PFSK-1 (cell line): ENCODE measurements around the gene SLC32A1. TPM values are rescaled to one million over a fixed set of nuclear protein-coding genes. Genes with fewer than 3 reads are reported as not detected.

ENCODE experiments used
- FOXP2 ChIP-seq: optimal IDR thresholded peaks from 2 replicates; pipeline ENCODE3; 2011; ENCODE audit warnings: borderline replicate concordance, control low read depth, inconsistent platforms; ENCODE audit not compliant: insufficient read depth; ENCODE audit errors: extremely low read length, extremely low read depth
- POLR2AphosphoS5 ChIP-seq: IDR thresholded peaks from 2 replicates; pipeline ENCODE4 v1.6.1; 2012; ENCODE audit warnings: low read depth, mild to moderate bottlenecking, control low read depth, low read length, moderate library complexity
- SIN3A ChIP-seq: IDR thresholded peaks from 2 replicates; pipeline ENCODE4 v1.6.1; 2012; ENCODE audit warnings: mild to moderate bottlenecking, low read length, moderate library complexity, borderline replicate concordance; ENCODE audit not compliant: insufficient read depth
- TAF1 ChIP-seq: IDR thresholded peaks from 2 replicates; pipeline ENCODE4 v1.6.1; 2012; ENCODE audit warnings: low read length, control low read depth, borderline replicate concordance; ENCODE audit not compliant: insufficient read depth
- polyA plus RNA-seq: library from polyadenylated mRNA; unstranded; fragments of >200 nt; gene quantifications from one replicate; pipeline ENCODE4 v1.2.1, GENCODE V29; 2012; ENCODE audit warnings: low read depth, missing spikeins; ENCODE audit not compliant: insufficient read length
- TF ChIP-seq, protein P1 (sequence below), 2 experiments: IDR thresholded peaks; 2 replicates each; pipeline versions ENCODE4 v1.6.1 to v1.8.0; 2011 to 2012; ENCODE audit warnings: low read depth in 2 of 2, low read length in 2 of 2, control low read depth in 1 of 2, inconsistent platforms in 1 of 2, mild to moderate bottlenecking in 1 of 2, moderate library complexity in 1 of 2; ENCODE audit not compliant: insufficient read depth in 1 of 2

SLC32A1 gene, protein sequence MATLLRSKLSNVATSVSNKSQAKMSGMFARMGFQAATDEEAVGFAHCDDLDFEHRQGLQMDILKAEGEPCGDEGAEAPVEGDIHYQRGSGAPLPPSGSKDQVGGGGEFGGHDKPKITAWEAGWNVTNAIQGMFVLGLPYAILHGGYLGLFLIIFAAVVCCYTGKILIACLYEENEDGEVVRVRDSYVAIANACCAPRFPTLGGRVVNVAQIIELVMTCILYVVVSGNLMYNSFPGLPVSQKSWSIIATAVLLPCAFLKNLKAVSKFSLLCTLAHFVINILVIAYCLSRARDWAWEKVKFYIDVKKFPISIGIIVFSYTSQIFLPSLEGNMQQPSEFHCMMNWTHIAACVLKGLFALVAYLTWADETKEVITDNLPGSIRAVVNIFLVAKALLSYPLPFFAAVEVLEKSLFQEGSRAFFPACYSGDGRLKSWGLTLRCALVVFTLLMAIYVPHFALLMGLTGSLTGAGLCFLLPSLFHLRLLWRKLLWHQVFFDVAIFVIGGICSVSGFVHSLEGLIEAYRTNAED
- not detected for polyA plus RNA-seq

DNA sequence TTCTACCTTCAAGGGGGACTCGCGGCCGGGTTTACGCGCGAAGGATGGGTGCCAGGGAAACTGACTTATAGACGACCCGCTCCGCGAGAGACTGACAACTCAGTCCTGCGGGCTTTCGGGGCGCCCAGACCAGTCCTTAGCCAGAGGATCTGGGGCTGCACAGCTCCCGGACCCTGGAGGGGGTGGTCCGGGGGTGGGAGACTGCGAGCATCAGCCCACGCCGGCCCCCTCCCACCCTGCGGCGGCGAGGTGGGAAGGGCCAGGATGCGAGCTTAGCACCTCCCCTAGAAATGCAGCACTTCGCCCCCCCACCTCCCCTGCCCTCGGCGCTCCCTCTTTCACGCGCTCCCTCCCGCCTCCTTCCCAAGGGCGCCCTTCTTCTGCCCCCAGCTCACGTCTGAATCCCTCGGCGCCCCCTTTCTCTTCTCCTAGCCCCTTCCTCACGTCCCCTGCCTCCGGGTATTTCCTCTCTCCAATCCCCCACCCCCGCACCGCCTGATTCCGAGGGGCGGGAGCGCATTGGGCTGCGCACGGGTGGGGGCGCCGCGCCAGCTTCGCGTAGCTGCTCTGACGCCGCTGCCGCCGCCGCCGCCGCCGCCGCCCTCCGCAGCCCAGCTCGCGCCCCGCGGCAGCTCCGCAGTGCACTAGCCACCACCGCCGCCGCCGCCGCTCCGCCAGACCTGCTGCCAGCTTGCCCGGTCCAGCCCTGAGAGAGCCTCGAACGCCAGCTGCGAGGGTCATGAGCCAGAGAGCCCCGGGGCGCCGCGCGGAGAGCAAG lies at the start of gene SLC32A1:
Gene SLC32A1 (plus strand): TSS at position 639 of the 778 bp plus-strand sequence. CDS start 239 bp downstream, outside the sequence.
- TF ChIP-seq TAF1, result no peak
- no peak for TF ChIP-seq SIN3A
- TF ChIP-seq, protein P1, sequence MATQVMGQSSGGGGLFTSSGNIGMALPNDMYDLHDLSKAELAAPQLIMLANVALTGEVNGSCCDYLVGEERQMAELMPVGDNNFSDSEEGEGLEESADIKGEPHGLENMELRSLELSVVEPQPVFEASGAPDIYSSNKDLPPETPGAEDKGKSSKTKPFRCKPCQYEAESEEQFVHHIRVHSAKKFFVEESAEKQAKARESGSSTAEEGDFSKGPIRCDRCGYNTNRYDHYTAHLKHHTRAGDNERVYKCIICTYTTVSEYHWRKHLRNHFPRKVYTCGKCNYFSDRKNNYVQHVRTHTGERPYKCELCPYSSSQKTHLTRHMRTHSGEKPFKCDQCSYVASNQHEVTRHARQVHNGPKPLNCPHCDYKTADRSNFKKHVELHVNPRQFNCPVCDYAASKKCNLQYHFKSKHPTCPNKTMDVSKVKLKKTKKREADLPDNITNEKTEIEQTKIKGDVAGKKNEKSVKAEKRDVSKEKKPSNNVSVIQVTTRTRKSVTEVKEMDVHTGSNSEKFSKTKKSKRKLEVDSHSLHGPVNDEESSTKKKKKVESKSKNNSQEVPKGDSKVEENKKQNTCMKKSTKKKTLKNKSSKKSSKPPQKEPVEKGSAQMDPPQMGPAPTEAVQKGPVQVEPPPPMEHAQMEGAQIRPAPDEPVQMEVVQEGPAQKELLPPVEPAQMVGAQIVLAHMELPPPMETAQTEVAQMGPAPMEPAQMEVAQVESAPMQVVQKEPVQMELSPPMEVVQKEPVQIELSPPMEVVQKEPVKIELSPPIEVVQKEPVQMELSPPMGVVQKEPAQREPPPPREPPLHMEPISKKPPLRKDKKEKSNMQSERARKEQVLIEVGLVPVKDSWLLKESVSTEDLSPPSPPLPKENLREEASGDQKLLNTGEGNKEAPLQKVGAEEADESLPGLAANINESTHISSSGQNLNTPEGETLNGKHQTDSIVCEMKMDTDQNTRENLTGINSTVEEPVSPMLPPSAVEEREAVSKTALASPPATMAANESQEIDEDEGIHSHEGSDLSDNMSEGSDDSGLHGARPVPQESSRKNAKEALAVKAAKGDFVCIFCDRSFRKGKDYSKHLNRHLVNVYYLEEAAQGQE (IDR thresholded peaks at IDR 0.05; ENCODE audit: insufficient read depth in 1 of 2, low read depth in 2 of 2, low read length in 2 of 2), result no peak
- no peak for TF ChIP-seq POLR2AphosphoS5
- TF ChIP-seq FOXP2, result no peak

DNA sequence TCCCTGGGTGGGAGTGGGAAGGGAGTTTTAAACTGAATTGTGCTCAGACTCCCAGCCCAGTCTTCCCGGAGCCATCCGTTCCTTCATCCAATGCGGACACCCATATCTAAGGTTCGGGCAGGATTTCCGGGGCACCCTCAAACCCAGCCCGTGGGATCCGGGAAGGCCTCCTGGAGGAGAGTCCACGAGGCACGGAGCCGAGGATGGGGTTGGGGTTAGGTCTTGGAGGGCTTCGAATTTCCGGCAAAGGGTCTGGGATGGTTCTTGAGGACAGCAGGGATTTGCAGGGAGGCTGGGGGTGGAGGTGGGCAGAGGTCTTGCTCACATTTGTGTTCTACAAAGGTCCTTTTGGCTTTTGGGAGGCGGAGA lies 49.5 kb upstream of the SLC32A1 start:
- TF ChIP-seq SIN3A (no peak), TAF1 (no peak), FOXP2 (no peak), POLR2AphosphoS5 (no peak)
- TF ChIP-seq, protein P1 (IDR thresholded peaks at IDR 0.05; ENCODE audit: insufficient read depth in 1 of 2, low read depth in 2 of 2, low read length in 2 of 2), result no peak

DNA sequence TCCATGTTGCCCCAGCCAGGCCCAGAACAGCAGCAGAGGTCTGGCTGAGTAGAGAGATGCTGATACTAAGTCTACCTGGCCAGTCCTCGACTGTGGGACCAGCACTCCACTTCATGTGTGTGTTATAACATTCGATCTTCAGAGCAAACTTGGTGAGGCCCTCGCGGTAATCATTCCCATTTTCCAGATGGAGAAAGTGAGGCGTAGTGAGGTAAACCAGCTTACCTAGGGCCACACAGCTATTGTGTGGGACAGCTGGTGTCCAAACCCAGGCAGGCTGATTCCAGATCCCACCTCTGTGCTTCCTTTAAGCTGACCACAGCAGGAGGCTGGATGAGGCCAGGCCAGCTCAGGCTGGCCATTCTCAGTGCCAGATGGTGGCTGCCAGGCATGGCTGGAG lies 47.7 kb upstream of the SLC32A1 start:
- TF ChIP-seq SIN3A, result no peak
- TF ChIP-seq, protein P1 (IDR thresholded peaks at IDR 0.05; ENCODE audit: insufficient read depth in 1 of 2, low read depth in 2 of 2, low read length in 2 of 2), result no peak

DNA sequence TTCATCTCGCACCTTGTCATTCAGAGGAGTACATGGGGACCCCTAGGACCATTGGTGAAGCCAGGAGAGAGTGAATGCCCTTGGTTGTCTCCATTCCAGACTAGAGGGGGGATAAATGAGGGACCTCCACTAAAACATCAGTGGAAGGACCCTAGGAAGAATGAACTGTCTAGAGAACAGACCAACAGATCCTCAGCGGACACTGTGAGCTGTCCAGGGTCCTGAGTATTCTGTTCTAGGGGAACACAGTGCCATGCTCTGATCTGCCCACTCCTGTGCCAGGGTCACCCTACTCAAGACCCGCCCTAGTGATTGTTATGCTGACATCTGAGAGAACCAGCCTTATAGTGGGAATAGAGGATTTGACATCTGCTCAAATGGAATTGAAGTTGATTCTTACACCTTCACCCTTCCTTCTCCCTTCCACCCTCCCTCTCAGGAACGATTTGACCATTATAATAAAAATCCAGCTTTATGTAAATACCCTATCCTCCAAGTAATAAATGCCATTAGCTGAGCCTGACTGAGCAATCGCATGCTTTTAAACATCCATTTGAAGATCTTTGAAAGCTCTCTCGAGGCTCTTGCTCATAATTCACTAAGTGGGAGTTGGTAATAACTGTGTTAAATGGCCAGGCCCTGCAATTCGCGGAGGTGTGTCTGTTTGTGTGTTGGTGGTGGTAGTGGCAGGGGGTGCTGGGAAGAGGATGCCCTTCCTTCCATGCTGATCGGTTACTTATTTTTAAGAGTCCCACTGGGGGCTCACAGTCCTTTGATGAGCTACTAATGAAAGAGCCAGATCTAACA lies 43.6 kb upstream of the SLC32A1 start:
- TF ChIP-seq, protein P1 (IDR thresholded peaks at IDR 0.05; ENCODE audit: insufficient read depth in 1 of 2, low read depth in 2 of 2, low read length in 2 of 2), result peak; percentile 93 to 98
- no peak for TF ChIP-seq FOXP2
